ENCODE data around the gene ZNF385D.

ZNF385D gene

GRCh38 chr3:21587894-21588293, 163.1 kb downstream of the ZNF385D start:
- DNase-seq (ENCODE audit: low spot score) = no peak
- in situ Hi-C loops (cut with MboI; ENCODE audit: low pct_unique_long_range_greater_than_20kb, low sequenced_read_pairs, unreplicated experiment) = no loop called here
- TF ChIP-seq CTCF (IDR thresholded peaks at IDR 0.05; ENCODE audit: extremely low read depth, insufficient read depth, missing control alignments) = no peak

- no peak for DNase-seq (ENCODE audit: low spot score)
- no peak for TF ChIP-seq CTCF (IDR thresholded peaks at IDR 0.05; ENCODE audit: extremely low read depth, insufficient read depth, missing control alignments)
- in situ Hi-C loops (cut with MboI; ENCODE audit: low pct_unique_long_range_greater_than_20kb, low sequenced_read_pairs, unreplicated experiment) = no loop called here
These were observed 165.7 kb downstream of the ZNF385D start for GRCh38 chr3:21585216-21585740.

- no peak for TF ChIP-seq CTCF (IDR thresholded peaks at IDR 0.05; ENCODE audit: extremely low read depth, insufficient read depth, missing control alignments)
- in situ Hi-C loops (cut with MboI; ENCODE audit: low pct_unique_long_range_greater_than_20kb, low sequenced_read_pairs, unreplicated experiment) = no loop called here
- no peak for DNase-seq (ENCODE audit: low spot score)
These were observed 177.7 kb downstream of the ZNF385D start for GRCh38 chr3:21573291-21573690.

- no peak for DNase-seq (ENCODE audit: low spot score)
- TF ChIP-seq CTCF (IDR thresholded peaks at IDR 0.05; ENCODE audit: extremely low read depth, insufficient read depth, missing control alignments) = no peak
- in situ Hi-C loops (cut with MboI; ENCODE audit: low pct_unique_long_range_greater_than_20kb, low sequenced_read_pairs, unreplicated experiment) = no loop called here
These were observed 186.5 kb downstream of the ZNF385D start for GRCh38 chr3:21564531-21564930.

- DNase-seq (ENCODE audit: low spot score) = no peak
- TF ChIP-seq CTCF (IDR thresholded peaks at IDR 0.05; ENCODE audit: extremely low read depth, insufficient read depth, missing control alignments) = no peak
- in situ Hi-C loops (cut with MboI; ENCODE audit: low pct_unique_long_range_greater_than_20kb, low sequenced_read_pairs, unreplicated experiment) = no loop called here
These were observed 188.8 kb downstream of the ZNF385D start for GRCh38 chr3:21562243-21562642.

- DNase-seq (ENCODE audit: low spot score) = no peak
- in situ Hi-C loops (cut with MboI; ENCODE audit: low pct_unique_long_range_greater_than_20kb, low sequenced_read_pairs, unreplicated experiment) = no loop called here
- TF ChIP-seq CTCF (IDR thresholded peaks at IDR 0.05; ENCODE audit: extremely low read depth, insufficient read depth, missing control alignments) = no peak
These were observed 189.5 kb downstream of the ZNF385D start for GRCh38 chr3:21561472-21561871.

- TF ChIP-seq CTCF (IDR thresholded peaks at IDR 0.05; ENCODE audit: extremely low read depth, insufficient read depth, missing control alignments) = no peak
- no peak for DNase-seq (ENCODE audit: low spot score)
- in situ Hi-C loops (cut with MboI; ENCODE audit: low pct_unique_long_range_greater_than_20kb, low sequenced_read_pairs, unreplicated experiment) = no loop called here
These were observed 200.0 kb downstream of the ZNF385D start for GRCh38 chr3:21551019-21551418.

All from GM13977 (cell line).